Iris pigment epithelial cell (primary cell): ENCODE measurements around the gene TMBIM4.

Experiments
- DNase-seq: peaks from one replicate; pipeline ENCODE4 v3.0.0-alpha.2; 2011; ENCODE audit warnings: low read depth

TMBIM4 gene

DNA sequence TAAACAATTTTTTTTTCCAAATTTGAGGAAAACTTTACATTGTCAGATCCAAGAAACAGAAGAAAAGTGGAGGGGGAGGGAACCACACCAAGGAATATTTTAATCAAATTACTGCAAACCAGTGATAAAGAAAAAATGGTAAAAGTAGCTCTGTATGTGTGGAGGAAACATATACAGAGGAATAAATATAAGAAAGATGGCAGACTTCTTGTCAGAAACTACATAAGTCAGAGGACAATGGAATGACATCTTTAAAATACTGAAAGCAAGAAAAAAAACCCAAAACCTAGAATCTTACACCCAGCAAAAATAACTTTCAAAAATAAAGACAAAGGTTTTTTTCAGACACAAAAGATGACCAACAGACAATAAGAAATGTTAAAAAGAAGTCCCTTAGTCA is 29.1 kb downstream of the TMBIM4 start:
- no peak for DNase-seq

DNA sequence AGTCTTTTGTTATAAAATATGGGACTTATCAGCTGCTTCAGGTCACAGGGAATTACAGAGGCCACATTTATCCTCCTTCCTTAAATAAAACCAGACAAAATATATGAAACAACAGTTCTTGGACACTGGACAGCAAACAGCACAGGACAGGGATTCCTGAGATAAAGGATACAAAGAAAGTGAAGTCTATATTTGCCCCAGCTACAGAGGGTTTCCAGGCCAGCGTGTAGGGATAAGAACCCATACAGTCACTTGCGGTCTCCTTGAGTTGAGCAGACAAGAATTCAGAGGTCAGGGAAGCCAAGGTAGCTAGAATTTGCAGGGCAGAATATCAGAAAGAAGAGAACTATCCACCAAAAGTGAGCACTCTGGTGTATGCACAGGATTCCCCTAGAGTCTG is 30.5 kb downstream of the TMBIM4 start:
- DNase-seq: no peak

- DNase-seq: no peak
Measured at GRCh38 chr12:66137937-66138336, 31.9 kb downstream of the TMBIM4 start.

GRCh38 chr12:66132408-66132807 is 37.4 kb downstream of the TMBIM4 start:
- peak; percentile 92 for DNase-seq

DNA sequence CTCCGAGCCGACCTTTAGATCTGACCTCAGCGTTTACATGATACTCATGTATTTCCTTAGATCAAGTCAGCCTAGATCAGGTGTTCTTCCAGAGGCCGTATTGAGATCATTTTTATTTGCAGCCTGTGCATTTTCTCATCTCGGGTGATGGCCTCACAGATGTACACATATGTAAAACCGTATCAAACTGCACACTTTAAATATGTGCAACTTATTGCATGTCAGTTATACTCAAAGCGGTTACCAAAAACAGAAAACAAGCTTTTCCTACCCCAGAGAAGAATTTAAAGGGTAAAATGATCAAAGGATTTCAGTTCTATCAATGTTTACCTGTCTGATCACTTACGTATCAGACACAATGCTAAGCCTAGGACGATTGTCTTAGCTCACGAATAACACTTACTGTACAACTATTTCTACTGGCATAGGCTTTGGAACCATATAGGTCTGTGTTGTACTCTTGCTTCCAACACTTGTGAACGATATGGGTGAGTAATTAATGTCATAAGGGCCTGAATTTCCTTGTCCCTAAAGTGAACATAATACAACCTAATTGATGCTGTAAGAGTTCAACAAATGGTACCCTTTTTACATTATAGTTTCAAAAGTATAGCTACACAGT is 38.6 kb downstream of the TMBIM4 start:
- peak; percentile 10 for DNase-seq

DNA sequence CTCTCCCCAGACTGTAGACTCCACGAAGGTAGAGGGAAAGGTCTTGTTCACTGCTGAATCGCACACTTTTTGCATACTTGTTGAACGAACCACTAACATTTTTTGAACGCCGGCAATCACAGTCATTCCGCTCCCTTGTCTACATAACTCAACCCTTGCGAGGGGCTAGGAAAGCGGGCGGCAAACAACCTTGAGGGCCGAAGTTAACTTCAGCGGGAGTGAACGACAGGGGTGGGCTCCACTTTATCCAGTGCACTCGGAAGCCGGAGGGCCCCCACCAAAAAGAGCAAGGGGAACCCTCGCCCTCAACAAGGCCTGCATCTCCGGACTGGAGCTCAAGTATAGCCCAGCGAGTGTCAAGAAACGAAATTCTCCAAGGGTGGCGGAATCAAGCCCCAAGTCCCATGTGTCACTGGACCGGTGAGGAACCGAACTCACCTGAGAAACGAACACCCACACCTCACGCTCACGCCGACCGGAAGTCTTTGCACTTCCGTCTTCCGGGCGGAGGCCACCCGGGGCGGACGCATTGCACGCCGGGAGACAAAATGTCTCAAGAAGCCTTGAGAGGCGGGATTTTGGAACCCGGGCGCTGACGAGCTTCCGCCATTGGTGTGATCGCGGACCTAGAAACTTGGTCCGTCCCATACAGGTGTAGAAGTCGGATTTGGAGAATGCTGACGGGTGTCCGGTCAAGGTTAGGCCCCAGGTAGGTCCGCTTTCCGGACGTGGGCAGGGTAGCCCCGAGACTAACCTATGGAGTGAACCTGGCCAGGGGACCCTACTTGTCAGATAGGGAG is 39.3 kb downstream of the TMBIM4 start, which contains the start of gene LLPH:
Gene LLPH (minus strand): TSS at position 484 of the 800 bp plus-strand sequence. CDS start 1,644 bp downstream, outside the sequence.
- peak; percentile 91 for DNase-seq

DNA sequence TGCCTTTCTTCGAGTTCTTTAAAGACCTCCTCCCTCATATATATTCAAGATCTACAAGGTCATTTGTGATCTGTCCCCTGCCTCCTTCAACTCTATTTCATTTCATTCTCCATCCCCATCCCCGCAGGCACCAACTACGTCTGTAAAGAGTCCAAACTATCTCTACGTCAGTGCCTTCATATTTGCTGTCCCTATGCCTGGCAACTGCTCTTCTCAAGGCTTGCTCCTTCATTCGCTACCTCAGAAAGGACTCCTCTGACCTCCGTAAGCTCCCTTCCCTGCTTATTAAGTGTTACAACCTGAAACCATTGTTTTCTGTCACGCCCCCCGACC is 39.9 kb downstream of the TMBIM4 start:
- DNase-seq: peak; percentile 44

- DNase-seq: peak; percentile 91
Measured at GRCh38 chr12:66127650-66128049, 42.1 kb downstream of the TMBIM4 start.

DNA sequence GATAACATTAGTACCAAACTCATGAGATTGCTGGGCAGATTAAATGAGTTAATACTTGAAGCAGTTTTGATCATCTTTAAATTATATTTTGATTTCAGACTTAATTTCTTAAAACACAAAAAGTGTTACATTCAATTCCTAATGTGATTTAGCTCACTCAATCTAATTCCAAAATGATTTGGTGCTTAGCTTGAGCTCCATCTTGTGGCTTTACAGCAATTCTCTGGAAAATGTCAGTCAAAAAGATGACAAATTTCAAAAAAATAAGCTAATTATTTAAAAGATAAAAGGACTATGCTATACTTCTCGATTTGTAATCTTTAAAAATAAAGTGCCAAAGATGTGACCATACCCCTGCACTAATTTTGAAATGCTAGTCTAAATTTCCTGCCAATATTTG is 49.3 kb downstream of the TMBIM4 start:
- no peak for DNase-seq

DNA sequence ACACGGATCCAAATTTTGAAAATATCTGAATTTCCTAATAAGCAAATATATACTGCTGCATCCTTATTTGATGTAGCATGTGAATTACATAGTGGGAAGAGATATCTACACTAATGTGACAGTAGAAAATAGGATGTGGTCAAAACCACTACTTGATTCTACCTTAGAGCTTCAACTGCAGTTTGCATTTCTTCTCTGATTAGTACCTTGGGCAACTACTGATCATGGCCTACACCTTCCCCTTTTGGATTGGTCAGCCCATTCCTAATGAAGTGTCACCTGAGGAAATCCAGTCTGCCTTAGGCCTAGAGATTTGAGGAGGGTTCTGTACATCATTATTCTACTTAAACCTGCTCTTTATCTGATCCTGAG is 49.9 kb downstream of the TMBIM4 start:
- DNase-seq: no peak

DNA sequence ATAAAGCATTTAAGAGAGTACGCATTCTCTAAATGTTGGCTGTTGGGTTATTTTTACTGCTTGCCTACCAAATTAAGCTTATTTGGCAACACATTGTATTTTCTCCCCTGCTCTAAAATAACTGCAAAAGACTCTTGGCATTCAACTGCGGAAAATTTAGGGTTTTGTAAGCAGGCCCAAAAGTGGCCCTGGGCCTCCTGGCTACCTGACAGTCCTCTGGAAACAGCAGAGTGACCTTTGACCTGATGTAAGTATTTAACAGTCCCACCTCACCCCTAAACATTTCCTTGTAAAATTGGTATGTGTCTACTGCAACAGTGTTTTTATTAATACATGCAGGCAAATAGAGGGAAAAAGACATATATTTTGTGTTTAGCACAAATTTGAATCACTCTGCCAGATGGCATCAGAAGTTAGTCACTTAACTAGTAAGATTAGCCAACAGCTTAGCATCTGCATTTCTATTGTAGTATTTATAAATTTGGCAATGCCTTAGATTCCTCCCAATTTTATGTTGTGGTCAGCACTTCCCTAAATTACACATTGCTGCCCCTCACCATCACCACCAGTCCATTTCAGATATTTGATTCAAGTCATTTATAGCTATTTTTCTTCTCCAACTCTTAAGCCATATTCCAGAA is 50.4 kb downstream of the TMBIM4 start:
- no peak for DNase-seq

- DNase-seq: peak; percentile 71
Measured at GRCh38 chr12:66118240-66118891, 51.4 kb downstream of the TMBIM4 start.

- DNase-seq: no peak
Measured at GRCh38 chr12:66117242-66117641, 52.6 kb downstream of the TMBIM4 start.

DNA sequence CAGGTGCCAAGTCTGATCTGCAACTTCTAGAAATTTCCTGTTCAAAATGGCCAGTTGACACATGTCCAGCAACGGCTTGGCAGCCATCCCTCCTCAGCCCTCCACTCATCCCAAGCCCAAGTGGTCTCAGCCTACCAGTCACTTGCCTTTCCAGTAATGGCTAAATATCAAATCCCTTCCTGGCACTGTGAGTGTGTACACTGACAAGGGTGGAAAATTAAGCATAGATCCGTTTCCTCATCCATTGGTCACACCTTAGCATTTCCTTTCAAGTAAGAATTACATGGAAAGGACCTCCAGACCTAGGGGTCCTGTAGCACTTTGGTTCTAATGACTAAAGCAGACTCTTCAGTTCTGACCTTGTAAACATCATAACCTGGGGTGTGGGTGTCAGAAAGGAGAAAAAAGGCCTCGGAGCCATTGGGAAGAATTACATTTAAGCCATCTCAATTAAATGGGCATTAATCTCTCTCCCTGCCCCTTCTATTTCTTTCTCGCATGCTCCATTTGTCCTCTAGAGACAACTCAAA is 54.7 kb downstream of the TMBIM4 start:
- DNase-seq: no peak

DNA sequence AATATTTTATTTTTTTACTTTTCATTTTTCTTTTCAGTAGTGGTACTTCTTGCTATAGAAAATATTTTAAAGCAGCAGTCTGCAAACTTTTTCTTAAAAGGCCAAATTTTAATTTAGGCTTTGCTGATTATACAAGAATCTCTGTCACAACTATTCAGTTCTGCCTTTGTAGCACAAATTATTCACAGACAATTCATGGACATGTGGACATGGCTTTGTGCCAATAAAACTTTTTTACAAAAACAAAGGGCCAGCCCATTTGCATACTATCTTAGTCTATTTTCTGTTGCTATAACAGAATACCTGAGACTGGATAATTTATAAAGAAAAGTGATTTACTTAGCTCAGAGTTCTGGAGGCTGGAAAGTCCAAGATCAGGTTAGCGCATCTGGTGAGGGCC is 56.3 kb downstream of the TMBIM4 start:
- no peak for DNase-seq

- peak; percentile 72 for DNase-seq
Measured at GRCh38 chr12:66111605-66112004, 58.2 kb downstream of the TMBIM4 start.

DNA sequence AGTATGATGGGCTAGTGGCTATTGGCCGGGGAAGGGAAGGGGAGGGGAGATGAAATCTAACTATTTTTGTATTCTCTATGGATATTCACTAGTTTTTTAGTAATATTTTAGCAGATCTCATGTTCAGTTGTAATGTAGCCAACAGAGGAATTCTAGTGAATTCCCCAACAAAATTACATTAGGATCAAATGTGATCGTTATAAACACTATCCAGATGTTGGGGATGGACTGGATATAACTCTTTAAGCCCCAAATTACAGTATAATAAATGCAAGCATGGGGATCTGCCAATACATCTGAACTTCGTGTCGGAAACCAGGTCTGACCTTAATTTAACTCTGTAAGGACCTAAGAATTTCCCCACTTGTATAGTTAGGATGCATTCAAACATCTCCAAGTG is 60.7 kb downstream of the TMBIM4 start:
- no peak for DNase-seq

- DNase-seq: no peak
Measured at GRCh38 chr12:66108386-66108785, 61.4 kb downstream of the TMBIM4 start.

- DNase-seq: peak; percentile 92
Measured at GRCh38 chr12:66107451-66107915, 62.3 kb downstream of the TMBIM4 start.

DNA sequence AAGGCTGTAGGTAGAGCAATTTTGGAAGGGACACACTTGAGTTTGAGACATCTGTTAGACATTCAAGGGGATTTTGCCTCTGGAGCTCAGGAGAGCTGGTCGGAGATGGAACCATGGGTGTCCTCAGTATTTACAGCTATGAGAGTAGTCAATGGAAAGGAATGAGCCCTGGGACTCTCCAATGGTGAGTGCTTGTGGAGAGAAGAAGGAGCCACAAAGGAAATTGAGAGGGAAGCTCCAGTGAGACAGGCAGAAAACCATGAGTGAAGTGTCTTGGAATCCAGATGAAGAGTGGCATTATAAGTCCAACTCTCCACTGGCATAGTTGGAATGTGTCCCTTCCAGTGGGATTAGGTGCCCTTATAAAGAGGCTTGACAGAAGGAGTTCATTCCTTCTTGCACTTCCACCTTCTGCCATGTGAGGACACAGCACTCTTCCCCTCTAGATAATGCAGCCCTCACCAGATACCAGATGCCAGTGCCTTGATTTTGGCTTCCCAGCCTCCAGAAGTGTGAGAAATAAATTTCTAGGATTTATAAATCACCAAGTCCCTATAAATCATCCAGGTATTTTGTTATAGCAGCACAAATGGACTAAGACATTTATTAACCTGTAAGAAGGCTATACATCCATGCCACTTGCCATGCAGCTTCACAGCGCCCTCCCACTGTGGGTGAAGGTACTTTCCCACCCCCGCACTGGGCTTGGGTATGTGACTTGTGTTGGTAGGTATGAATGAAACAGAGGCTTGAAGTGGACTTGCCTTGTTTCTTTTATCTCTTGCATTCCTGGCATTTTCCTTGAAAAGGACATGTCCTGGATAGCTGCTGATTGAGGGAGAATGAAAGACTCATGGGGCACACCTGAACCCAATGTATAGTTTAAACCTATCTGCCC is 66.5 kb downstream of the TMBIM4 start:
- no peak for DNase-seq

DNA sequence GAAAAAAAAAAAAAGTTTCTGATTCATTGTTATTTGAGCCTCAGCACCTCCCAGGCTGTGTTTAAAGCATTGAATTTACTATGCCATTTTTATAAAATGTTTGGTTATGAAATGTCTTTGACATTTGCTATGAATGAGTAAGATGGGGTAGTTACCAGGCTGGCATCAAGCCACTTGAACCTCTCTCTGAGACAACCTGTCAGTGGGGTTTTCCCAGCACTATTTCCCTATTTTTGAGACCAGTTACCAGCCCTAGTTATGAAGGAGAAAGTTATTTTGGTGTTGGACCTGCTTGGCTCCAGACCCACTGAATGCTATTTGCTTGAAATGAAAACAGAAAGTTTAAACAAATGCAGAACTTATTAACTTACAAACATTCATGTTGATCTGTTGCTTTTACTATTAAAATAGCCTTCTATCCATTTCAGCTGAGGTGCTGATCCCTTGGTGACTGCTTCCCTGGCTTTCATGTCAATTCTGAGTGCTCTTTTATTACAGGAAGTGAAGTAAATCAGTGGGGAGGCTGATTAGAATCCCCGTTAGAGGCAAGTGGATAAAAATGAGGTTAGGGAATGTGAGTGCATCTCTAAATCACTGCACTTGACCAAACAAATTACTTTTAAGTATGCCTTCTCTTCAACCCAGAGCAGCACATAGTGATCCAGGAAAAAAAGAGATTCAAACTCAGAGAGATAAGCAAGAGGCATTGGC is 77.1 kb downstream of the TMBIM4 start:
- DNase-seq: peak; percentile 78
